ENCODE data around the gene MCTP2.

The MCTP2 gene

DNA sequence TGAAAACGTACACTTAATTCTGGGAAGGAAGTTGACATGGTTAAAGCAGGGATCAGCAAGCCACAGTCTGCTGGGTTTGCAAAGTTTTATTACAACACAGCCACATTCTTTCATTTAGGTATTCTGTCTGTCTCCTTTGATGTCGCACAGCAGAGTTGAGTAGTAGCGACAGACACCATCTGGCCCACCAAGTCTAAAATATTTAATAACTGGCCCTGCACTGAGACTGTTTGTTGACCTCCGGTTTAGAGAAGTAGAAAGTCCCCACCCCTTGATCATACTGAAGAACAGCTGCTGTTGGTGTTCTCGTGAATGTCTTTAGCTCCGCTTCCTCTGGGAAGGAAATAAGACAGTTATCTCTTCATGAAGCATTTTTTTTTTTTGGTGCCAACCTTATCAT, 66.2 kb downstream of the MCTP2 start:
- TF ChIP-seq, protein P1, sequence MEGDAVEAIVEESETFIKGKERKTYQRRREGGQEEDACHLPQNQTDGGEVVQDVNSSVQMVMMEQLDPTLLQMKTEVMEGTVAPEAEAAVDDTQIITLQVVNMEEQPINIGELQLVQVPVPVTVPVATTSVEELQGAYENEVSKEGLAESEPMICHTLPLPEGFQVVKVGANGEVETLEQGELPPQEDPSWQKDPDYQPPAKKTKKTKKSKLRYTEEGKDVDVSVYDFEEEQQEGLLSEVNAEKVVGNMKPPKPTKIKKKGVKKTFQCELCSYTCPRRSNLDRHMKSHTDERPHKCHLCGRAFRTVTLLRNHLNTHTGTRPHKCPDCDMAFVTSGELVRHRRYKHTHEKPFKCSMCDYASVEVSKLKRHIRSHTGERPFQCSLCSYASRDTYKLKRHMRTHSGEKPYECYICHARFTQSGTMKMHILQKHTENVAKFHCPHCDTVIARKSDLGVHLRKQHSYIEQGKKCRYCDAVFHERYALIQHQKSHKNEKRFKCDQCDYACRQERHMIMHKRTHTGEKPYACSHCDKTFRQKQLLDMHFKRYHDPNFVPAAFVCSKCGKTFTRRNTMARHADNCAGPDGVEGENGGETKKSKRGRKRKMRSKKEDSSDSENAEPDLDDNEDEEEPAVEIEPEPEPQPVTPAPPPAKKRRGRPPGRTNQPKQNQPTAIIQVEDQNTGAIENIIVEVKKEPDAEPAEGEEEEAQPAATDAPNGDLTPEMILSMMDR (IDR thresholded peaks at IDR 0.05; ENCODE audit: control insufficient read depth, insufficient read depth, low read depth, low read length, missing control alignments), result no peak
- no peak overlapping the region for H3K4me3 ChIP-seq (ENCODE audit: control insufficient read depth, low read depth, low read length)
- DNase-seq (ENCODE audit: low read depth), result no peak

DNA sequence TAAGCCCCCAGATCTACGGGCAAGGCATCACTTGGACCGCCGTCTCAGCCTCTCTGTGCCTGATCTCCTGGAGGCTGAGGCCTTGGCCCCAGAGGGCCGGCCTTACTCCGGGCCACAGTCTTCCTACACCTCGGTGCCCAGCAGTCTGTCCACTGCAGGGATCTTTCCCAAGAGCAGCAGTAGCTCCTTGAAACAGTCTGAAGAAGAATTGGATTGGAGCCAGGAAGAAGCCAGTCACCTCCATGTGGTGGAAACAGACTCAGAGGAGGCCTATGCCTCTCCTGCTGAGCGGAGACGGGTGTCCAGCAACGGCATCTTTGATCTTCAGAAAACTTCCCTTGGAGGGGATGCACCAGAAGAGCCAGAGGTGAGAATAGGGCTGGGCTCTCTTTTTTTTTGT, 67.0 kb downstream of the MCTP2 start:
- DNase-seq (ENCODE audit: low read depth), result no peak
- TF ChIP-seq, protein P1 (IDR thresholded peaks at IDR 0.05; ENCODE audit: control insufficient read depth, insufficient read depth, low read depth, low read length, missing control alignments), result no peak
- H3K4me3 ChIP-seq (ENCODE audit: control insufficient read depth, low read depth, low read length), result no peak overlapping the region

DNA sequence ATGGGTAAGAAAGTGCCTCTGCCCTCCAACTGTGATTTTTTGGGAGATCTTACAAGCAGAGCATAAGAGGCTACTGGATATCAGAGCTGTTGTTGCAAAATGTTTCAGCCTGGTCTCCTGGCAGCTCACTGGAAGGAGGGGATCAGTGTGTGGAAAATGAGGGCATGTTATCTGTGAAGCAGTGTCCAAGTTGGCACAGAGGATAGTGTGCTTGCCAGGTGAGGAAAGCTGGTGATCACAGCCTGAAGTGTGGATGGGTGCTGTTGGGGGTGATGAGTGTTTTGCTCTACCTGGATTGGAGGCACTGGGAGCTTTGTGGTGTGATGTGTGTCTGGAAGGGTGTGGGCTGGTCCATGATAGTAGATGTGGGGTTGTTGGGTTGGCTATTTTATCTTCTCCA, 69.3 kb downstream of the MCTP2 start:
- no peak for DNase-seq (ENCODE audit: low read depth)
- H3K4me3 ChIP-seq (ENCODE audit: control insufficient read depth, low read depth, low read length), result no peak overlapping the region
- TF ChIP-seq, protein P1 (IDR thresholded peaks at IDR 0.05; ENCODE audit: control insufficient read depth, insufficient read depth, low read depth, low read length, missing control alignments), result no peak

DNA sequence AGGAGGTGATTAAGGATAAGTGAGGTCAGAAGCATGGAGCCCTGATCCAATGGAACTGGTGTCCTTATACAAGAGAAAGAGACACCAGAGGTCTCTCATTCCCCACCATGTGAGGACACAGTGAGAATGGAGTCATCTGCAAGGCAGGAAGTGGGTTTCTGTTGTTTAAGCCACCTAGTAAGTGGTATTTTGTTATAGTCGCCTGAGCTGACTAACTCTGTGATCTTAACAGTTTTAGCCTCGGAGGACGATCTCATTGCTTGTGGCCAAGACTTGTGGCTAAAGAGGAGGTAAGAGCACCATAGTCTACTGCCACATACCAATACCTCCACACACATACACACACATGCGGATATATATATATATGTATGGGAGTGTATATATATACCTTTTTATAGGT, 73.8 kb downstream of the MCTP2 start:
- H3K4me3 ChIP-seq (ENCODE audit: control insufficient read depth, low read depth, low read length), result no peak overlapping the region
- no peak for DNase-seq (ENCODE audit: low read depth)
- TF ChIP-seq, protein P1 (IDR thresholded peaks at IDR 0.05; ENCODE audit: control insufficient read depth, insufficient read depth, low read depth, low read length, missing control alignments), result no peak

DNA sequence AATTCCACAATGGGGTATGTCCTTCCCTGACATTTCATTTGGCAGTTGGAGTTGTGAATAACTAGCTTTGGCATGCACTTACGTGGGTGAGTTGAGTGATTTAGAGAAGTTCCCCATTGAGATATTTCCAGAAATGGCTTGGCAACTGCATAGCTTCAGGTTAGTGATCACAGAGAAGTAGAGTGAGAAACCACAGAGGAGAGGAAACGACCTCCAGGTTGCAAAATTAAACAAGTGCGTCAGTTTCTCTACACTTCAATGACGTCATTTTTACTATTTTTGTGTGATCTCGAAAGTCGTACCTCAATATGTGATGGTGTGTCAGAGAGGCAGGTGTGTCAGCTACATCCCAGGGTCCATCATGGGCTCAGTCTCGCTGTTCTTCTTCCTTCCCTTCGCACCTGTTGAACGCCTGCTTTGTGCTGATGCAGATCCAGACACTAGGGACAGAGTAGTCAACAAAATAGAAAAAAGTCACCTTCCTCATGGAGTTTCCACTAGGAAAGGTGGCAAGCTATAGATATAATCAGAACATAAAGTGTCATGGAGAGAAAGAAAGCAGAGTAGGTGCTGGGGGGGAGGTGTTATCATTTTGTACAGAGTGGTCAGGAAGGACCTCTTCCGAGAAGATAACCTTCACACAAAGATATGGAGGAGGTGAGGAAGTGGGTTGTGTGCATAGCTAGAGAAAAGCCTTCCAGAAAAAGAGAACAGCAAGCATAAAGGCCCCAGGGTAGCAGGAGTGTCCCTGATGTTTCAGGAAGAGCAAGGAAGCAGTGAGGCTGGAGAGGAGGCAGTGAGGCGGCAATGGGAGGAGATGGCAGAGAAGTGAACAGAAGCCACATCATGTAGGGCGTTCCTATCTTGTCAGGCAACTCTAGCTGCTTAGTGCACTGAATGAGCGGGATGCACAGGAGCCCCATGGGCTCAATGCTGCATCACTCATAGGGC, 75.6 kb downstream of the MCTP2 start:
- H3K4me3 ChIP-seq (ENCODE audit: control insufficient read depth, low read depth, low read length), result no peak overlapping the region
- TF ChIP-seq, protein P1 (IDR thresholded peaks at IDR 0.05; ENCODE audit: control insufficient read depth, insufficient read depth, low read depth, low read length, missing control alignments), result no peak
- DNase-seq (ENCODE audit: low read depth), result peak; percentile 78

DNA sequence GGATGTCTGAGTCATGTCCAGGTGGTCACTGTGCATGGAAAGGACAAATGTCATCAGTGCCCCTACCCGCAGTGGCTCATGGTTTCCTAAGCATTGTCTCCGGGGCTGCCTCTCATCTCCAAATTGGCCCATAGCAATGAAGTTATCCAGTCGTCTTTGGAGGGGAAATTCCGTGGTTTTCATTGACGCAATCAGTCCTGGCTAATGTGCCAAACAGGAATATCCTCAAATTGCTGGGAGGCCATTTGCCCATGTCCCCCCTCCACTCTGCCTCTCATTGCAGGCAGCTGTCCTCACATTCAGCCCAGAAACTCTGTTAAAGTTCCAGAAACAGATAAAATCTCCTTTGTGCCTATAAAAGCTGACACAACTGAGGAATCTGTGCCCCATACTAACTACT, 81.6 kb downstream of the MCTP2 start:
- TF ChIP-seq, protein P1 (IDR thresholded peaks at IDR 0.05; ENCODE audit: control insufficient read depth, insufficient read depth, low read depth, low read length, missing control alignments), result no peak
- no peak for DNase-seq (ENCODE audit: low read depth)
- no peak overlapping the region for H3K4me3 ChIP-seq (ENCODE audit: control insufficient read depth, low read depth, low read length)

Data from AG09309 (cell line).